Ascending aorta (tissue), 2 donors: ENCODE results near the gene MESD. TPM values are rescaled to one million over a fixed set of nuclear protein-coding genes. Genes with fewer than 3 reads are reported as not detected.

ENCODE experiments used
- DNase-seq, 2 donors: peaks; one replicate each; pipeline ENCODE4 v3.0.0-alpha.2; 2019; ENCODE audit warnings: low spot score in 2 of 2
- H3K27ac ChIP-seq, 2 donors: fragments of 200-600 bp; sonication (generic); one replicate each; pipeline ENCODE4 v1.5.1; 2016 to 2017; ENCODE audit warnings: mild to moderate bottlenecking in 1 of 2
- H3K27me3 ChIP-seq: fragments of 200-600 bp; sonication (generic); one replicate; pipeline ENCODE4 v1.5.1; 2017
- H3K36me3 ChIP-seq, 2 donors: fragments of 200-600 bp; sonication (generic); one replicate each; pipeline ENCODE4 v1.5.1; 2016
- H3K4me1 ChIP-seq, 2 donors: fragments of 200-600 bp; sonication (generic); one replicate each; pipeline ENCODE4 v1.5.1; 2016 to 2017; ENCODE audit warnings: mild to moderate bottlenecking in 1 of 2
- H3K4me3 ChIP-seq, 2 donors: fragments of 200-600 bp; sonication (generic); one replicate each; pipeline ENCODE4 v1.5.1; 2016 to 2017; ENCODE audit warnings: mild to moderate bottlenecking in 1 of 2
- H3K9me3 ChIP-seq, 2 donors: fragments of 200-600 bp; sonication (generic); one replicate each; pipeline ENCODE4 v1.5.1; 2016
- intact Hi-C: fragments of 100-400 bp; cut with DNase I; formaldehyde crosslinking; loops from one replicate; pipeline ENCODE4 v1.15.1; 2023
- total RNA-seq: library from RNA; depleted of rRNA; stranded (reverse); fragments of >200 nt; gene quantifications from one replicate; pipeline ENCODE4 v1.1.0, GENCODE V29; 2016
- TF ChIP-seq, protein P1 (sequence below), 3 experiments: fragments of 200-600 bp in 2 of 3; fragments of 450-650 bp in 1 of 3; sonication (generic) in 2 of 3; IDR thresholded peaks; one replicate each; pipeline ENCODE4 v1.5.1; 2016 to 2019; ENCODE audit warnings: antibody characterized with exemption in 3 of 3, mild to moderate bottlenecking in 1 of 3, moderate library complexity in 1 of 3

Gene MESD
- 6.4 TPM for total RNA-seq

DNA sequence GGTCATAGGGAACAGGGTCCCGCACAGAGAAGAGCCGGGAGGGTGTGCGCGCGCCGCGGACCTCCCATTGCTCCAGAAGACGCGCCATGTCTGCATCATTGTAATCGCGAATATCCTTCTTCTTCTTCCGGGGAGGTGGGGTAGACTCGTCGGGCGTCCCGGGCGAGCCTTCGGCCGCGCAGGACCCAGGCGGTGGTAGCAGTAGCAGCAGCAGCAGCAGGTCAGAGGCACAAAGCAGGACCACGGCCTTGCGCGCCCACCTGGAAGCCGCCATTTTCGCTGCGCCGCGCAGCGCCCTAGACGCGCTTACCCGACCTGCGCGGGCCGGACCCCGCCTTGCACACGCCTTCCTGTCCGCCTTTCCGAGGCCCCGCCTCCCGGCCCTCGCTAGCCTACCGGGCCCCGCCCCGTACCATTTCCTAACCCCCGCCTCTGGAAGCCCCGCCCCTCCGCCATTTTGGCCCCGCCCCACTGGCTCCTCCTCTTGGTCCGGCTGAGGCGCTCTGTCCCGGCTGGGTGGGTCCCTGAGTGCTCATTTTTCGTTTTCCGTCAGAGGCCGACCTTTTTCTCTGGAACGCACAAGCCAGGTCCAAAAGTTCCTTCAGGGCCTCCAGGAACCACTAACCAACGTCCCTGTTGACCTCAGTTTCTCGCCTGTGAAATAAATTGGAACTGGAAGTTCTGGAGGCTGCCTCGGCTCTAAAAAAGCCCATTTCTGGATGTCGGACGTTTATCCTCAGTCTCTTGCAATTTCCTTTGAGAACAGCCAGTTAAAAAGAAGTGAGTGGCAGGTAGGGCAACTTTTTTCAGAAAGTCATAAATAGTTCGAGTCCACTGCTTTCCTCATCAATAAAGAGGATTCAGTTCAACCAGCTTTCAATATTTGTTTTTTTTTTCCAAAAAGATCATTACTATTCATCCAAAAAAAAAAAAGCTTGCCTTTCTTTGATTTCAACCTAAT, at the start of gene MESD:
MESD (minus strand) TSS at position 302 of the 961 bp plus-strand sequence; CDS start at position 274, 28 bp downstream.
- peak within 1 kb of the TSS; percentile 91 to 92 for H3K27ac ChIP-seq
- peaks cover 0 to 29% of the 10 kb centered on the region in 2 donors for H3K4me1 ChIP-seq
- TF ChIP-seq, protein P1, sequence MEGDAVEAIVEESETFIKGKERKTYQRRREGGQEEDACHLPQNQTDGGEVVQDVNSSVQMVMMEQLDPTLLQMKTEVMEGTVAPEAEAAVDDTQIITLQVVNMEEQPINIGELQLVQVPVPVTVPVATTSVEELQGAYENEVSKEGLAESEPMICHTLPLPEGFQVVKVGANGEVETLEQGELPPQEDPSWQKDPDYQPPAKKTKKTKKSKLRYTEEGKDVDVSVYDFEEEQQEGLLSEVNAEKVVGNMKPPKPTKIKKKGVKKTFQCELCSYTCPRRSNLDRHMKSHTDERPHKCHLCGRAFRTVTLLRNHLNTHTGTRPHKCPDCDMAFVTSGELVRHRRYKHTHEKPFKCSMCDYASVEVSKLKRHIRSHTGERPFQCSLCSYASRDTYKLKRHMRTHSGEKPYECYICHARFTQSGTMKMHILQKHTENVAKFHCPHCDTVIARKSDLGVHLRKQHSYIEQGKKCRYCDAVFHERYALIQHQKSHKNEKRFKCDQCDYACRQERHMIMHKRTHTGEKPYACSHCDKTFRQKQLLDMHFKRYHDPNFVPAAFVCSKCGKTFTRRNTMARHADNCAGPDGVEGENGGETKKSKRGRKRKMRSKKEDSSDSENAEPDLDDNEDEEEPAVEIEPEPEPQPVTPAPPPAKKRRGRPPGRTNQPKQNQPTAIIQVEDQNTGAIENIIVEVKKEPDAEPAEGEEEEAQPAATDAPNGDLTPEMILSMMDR (IDR thresholded peaks at IDR 0.05), result no peak
- H3K9me3 ChIP-seq, result no peaks in the 10 kb centered on the region
- peak within 1 kb of the TSS; percentile 70 to 95 for H3K4me3 ChIP-seq
- H3K27me3 ChIP-seq, result no peaks in the 10 kb centered on the region
- DNase-seq, result peak; percentile 86 to 98
- H3K36me3 ChIP-seq, result no peaks in the 10 kb centered on the region
- intact Hi-C loops, result loop anchor here (1.0 to 10.0 kb wide), 7 partner anchors 12 to 1065 kb away; partner anchors contain the start of genes MEX3B and ZFAND6

DNA sequence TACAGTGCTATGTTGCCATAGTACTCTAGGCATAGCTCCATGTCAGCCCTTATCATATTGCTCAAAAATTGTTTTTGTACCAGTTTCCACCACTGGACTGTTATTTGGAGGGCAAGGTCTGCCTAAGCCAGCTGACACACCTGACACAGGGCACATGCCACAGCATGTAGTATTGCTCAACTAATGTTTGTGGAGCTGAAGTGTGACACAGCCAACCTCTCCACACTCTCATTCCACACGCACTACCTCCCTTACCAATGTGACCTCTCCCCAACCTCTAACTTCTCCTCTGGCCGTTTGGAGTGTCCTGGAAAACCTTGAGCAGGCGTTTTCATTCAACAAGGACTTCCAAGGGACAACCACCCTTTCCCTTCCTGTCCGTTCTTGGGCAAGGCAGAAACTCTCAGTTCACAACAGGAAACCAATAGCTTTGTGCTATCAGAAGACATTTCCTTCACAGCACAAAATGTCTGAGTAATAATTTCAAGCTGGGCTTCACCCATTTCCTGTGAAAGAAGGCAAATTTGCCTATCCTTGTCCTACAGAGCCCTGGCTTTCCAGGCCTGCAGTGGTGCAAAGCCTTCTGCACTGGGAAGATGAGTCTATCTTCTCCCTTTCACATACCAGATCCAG, 49.5 kb upstream of the MESD start:
- intact Hi-C loops, result no loop called here

DNA sequence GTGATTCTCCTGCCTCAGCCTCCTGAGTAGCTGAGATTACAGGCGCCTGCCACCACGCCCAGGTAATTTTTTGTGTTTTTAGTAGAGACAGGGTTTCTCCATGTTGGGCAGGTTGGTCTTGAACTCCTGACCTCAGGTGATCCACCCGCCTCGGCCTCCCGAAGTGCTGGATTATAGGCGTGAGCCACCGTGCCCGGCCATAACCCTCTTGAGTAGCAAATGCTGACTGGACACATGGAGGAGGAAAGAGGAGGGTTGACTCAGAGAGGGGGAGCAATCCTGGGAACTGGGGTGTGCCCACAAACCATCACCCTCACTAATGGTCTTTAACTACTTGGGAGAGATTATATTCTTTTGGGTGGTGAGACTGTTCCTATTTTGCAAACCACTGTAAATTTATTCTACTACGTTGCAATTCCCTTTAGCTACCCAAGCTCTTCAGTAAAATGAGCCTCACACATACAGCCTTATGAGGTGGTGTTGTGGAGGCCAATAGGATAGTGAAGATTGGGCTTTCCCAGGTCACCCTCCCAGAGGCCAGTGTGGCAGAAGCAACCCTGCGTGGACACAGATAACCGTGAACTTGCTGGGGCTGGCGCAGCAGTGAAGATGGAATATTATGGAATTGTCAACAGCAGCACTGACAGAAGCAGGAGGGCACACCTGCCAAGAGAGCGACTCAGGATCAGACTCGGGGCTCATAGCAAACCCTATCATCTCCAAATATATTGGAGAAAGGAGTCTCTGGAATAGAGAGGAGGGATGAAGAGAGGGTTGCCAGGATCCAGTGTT, 48.5 kb upstream of the MESD start:
- Histone ChIP-seq H3K4me3 (no peak overlapping the region), H3K36me3 (no peaks in the 10 kb centered on the region), H3K27me3 (no peaks in the 10 kb centered on the region), H3K9me3 (no peaks in the 10 kb centered on the region), H3K4me1 (no peaks in the 10 kb centered on the region), H3K27ac (no peak overlapping the region)
- no peak for DNase-seq
- TF ChIP-seq, protein P1 (IDR thresholded peaks at IDR 0.05), result no peak
- intact Hi-C loops, result no loop called here

More for the DNA sequence above, 49.5 kb upstream of the MESD start:
- Histone ChIP-seq H3K9me3 (no peaks in the 10 kb centered on the region), H3K27me3 (no peaks in the 10 kb centered on the region), H3K36me3 (no peaks in the 10 kb centered on the region), H3K4me3 (no peak overlapping the region), H3K4me1 (no peaks in the 10 kb centered on the region), H3K27ac (no peak overlapping the region)
- DNase-seq, result no peak
- TF ChIP-seq, protein P1 (IDR thresholded peaks at IDR 0.05), result no peak

DNA sequence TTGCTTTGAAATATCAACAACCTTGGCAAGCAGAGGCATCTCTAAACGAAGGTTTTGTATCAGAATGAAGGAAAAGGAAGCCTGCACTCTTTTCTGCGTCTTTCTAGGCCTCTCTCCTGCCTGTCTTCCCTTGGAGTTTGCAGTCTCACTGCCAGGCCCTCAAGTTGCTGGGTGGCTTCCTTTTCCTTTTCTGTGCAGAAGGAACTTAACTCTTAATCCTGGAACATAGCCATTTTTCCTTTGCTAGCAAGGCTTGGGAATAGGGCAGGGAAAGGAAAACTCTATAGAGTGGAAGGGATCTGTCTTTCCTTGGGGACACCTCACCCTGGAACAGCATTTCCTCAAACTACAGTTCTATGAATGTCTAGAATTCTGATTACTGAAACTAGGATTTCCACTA, 43.9 kb upstream of the MESD start:
- Histone ChIP-seq H3K36me3 (no peaks in the 10 kb centered on the region), H3K27me3 (no peaks in the 10 kb centered on the region), H3K4me1 (no peaks in the 10 kb centered on the region), H3K4me3 (no peak overlapping the region), H3K27ac (no peak overlapping the region), H3K9me3 (no peaks in the 10 kb centered on the region)
- no peak for DNase-seq
- TF ChIP-seq, protein P1 (IDR thresholded peaks at IDR 0.05), result no peak
- intact Hi-C loops, result no loop called here

DNA sequence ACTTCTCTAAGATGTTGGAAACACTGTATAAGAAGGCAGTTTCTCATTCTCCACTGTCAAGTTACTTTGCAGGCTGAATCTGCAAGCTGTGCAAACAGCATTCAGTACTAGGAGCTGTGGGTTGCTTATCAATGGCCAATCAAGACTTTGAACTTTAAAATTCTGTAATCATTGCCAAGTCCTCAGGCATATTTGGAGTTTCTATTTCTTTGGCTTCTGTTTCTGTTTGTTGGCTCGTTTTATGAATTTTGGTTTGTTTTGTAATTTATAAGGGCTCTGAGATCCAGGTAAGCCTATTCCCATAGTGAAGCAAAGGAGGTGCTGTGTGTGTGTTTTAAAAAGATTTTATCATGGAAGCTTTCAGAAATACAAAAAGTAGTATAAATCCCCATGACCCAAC, 43.2 kb upstream of the MESD start:
- H3K27ac ChIP-seq, result no peak overlapping the region
- TF ChIP-seq, protein P1 (IDR thresholded peaks at IDR 0.05), result no peak

More for the DNA sequence above, 43.2 kb upstream of the MESD start:
- DNase-seq, result no peak
- no peaks in the 10 kb centered on the region for H3K9me3 ChIP-seq
- H3K27me3 ChIP-seq, result no peaks in the 10 kb centered on the region
- no peaks in the 10 kb centered on the region for H3K36me3 ChIP-seq
- H3K4me1 ChIP-seq, result no peaks in the 10 kb centered on the region
- H3K4me3 ChIP-seq, result no peak overlapping the region
- intact Hi-C loops, result no loop called here
